Endometrium (tissue), 2 donors: ENCODE data around the gene NDE1.
"Not testable (repeated sequence)": the region's sequence is repeated elsewhere in the genome, so short reads cannot be mapped to it uniquely, and the experiment has no call there.

Experiments used
- FAIRE-seq: peaks from 2 replicates; lab custom pipeline; 2012; peaks lifted over from hg19 to GRCh38; lab: Jason Lieb, UNC
- donor health status: control.
- donor health status: control.

NDE1 gene

GRCh38 chr16:15652293-15653001, 2.4 kb downstream of the NDE1 start:
- no peak for FAIRE-seq

DNA sequence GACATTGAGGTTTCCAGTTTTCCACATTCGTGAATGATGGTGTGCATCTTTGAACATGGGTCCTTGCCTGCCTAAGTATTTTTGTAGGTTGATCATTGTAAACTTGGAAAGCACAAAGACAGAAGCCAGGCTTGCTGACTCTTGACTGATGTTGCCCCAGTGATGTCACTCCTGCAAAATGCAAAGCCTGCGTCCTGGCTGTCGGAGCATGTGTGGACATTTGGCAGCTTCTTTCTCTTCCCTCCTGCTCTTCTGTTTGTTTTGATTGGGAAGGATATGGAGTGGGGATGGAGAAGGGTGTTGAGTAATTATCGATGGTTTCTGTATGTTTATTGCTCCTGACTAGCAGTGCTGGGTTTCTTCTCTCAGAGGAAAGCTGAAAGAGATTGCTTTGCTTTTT, 3.2 kb downstream of the NDE1 start:
- no peak for FAIRE-seq

GRCh38 chr16:15654591-15654990, 4.5 kb downstream of the NDE1 start:
- FAIRE-seq, result no peak

DNA sequence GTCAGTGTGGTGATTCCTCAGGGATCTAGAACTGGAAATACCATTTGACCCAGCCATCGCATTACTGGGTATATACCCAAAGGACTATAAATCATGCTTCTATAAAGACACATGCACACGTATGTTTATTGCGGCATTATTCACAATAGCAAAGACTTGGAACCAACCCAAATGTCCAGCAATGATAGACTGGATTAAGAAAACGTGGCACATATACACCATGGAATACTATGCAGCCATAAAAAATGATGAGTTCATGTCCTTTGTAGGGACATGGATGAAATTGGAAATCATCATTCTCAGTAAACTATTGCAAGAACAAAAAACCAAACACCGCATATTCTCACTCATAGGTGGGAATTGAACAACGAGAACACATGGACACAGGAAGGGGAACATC, 5.5 kb downstream of the NDE1 start:
- not testable (repeated sequence) for FAIRE-seq

DNA sequence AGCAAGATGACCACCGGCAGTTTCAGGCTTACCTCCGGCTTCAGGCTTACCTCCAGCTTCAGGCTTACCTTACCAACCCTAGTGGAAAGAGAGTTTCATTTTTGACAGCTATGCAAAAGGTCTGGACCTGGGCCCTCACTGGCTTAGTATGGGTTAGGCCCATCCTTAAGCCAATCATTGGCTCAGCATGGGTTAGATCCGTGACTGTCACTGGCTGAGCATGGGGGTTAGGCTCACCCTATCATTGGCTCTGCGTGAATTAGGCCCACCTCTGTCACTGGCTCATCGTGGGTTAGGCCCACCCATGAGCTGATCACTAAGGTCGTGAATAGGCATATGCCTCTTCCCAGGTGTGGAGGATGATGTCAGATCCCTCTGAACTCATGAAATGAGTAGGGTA, 8.1 kb downstream of the NDE1 start:
- FAIRE-seq, result no peak

GRCh38 chr16:15658556-15658955, 8.5 kb downstream of the NDE1 start:
- FAIRE-seq, result no peak

- no peak for FAIRE-seq
Observed at GRCh38 chr16:15660203-15660601, 10.2 kb downstream of the NDE1 start.

GRCh38 chr16:15665107-15665506, 15.1 kb downstream of the NDE1 start:
- FAIRE-seq, result no peak

- no peak for FAIRE-seq
Observed at GRCh38 chr16:15667091-15667742, 17.2 kb downstream of the NDE1 start.

- FAIRE-seq, result no peak
Observed at GRCh38 chr16:15671530-15672117, 21.6 kb downstream of the NDE1 start.

DNA sequence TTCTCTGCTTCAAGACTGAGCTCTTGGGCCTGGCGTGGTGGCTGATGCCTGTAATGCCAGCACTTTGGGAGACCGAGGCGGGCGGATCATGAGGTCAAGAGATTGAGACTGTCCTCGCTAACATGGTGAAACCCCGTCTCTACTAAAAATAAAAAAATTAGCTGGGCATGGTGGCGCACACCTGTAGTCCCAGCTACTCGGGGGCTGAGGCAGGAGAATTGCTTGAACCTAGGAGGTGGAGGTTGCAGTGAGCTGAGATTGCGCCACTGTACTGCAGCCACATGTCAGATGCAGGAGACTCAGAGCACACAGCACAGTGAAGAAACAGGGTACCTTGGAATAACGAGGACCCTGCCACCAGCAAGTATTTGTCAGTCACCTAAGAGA, 22.1 kb downstream of the NDE1 start:
- FAIRE-seq, result not testable (repeated sequence)

GRCh38 chr16:15672514-15673167, 22.6 kb downstream of the NDE1 start:
- peak; percentile 80 for FAIRE-seq

DNA sequence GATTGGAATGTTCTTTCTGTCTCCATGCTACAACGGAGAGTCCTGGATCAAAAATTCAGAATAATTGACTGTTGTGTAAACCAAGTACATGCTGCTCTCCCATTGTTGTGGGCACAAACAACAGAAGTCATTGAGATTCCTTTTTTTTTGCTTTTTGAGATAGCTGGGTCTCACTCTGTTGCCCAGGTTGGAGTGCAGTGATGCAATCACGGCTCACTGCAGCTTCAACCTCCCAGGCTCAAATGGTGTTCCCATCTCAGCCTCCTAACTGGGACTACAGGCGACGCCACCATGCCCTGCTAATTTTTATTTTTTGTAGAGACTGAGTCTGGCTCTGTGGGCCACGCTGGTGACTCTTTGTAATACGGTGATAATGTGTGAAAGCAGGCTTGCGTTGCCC, 24.5 kb downstream of the NDE1 start:
- FAIRE-seq, result no peak

DNA sequence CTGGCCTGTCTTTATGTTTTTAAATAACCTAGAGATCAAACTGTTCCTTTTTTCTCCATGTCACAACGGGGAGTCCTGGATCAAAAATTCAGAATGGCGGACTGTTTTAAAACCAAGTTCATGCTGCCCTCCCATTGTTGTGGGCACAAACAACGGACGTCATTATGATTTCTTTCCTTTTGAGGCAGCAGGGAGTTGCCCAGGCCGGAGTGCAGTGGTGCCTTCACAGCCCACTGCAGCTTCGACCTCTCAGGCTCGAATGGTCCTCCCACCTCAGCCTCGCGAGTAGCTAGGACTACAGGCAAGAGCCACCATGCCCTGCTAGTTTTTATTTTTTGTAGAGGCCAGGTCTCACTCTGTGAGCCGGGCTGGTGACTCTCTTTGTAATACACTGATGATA, 26.5 kb downstream of the NDE1 start:
- FAIRE-seq, result no peak

DNA sequence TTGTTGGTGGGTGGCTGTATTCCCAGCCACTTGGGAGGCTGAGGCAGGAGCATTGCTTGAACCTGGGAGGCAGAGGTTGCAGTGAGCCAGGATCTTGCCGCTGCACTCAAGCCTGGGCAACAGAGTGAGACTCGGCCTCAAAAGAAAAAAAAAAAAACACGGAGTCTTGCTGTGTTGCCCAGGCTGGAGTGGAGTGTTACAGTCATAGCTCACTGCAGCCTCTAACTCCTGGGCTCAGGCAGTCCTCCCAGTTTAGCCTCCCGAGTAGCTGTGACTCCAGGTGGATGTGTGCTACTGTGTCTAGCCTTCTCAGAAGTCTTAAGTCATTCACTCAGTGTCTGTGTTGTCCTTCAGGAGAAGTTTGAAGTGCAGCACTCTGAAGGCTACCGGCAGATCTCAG, 27.4 kb downstream of the NDE1 start:
- FAIRE-seq, result no peak

- FAIRE-seq, result no peak
Observed at GRCh38 chr16:15682105-15682570, 32.1 kb downstream of the NDE1 start.

DNA sequence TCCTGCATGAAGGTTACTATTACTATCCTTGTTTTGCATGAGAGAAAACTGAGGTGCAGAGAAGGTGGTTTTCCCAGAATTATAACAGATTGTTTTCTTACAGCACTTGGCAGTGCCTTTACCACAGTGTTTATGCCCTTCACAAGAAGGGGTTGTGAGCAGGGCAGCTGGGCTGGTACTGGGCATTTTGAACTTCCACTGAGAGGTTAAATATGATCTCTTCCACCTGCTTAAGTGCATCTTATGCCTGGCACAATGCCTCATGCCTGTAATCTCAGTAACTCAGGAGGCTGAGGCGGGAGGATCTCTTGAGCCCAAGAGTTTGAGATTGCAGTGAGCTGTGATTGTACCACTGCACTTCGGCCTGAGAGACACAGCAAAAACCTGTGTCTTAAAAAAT, 36.2 kb downstream of the NDE1 start:
- FAIRE-seq, result no peak

- FAIRE-seq, result no peak
Observed at GRCh38 chr16:15689290-15689689, 39.2 kb downstream of the NDE1 start.

GRCh38 chr16:15690296-15690695, 40.3 kb downstream of the NDE1 start:
- FAIRE-seq, result no peak

GRCh38 chr16:15691046-15691445, 41.0 kb downstream of the NDE1 start:
- FAIRE-seq, result no peak

DNA sequence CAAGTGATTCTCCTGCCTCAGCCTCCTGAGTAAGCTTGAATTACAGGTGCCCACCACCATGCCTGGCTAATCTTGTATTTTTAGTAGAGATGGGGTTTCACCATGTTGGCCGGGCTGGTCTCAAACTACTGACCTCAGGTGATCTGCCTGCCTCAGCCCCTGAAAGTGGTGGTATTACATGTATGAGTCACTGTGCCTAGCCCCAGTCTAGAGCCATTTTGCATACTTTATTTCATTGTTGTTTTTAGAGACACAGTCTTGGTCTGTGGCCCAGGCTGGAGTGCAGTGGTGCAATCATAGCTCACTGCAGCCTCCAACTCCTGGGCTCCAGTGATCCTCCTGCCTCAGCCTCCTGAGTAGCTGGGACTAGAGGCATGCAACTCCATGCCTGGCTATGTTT, 42.5 kb downstream of the NDE1 start:
- not testable (repeated sequence) for FAIRE-seq

GRCh38 chr16:15694499-15694898, 44.5 kb downstream of the NDE1 start:
- FAIRE-seq, result no peak

DNA sequence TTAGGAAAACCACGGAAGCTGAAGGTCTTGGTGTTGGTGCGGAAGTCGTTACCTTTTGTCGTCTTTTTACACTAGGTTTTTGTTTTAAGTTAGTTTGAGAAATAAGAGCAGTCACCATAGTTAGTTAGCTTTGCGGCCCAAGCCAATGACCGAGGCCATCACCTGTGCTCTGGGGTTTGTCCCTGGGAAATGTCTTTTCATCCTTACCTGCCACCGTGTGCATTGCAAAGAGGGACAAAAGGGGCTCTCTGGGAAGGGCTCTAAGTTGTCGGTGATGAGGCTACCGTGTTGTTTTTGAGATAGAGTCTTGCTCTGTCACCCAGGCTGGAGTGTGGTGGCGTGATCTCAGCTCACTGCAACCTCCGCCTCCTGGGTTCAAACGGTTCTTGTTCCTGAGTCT, 49.8 kb downstream of the NDE1 start:
- no peak for FAIRE-seq
